ENCODE results near the gene CLMP. TPM values are rescaled to one million over a fixed set of nuclear protein-coding genes. Genes with fewer than 3 reads are reported as not detected.

CLMP gene
- total and polyA plus RNA-seq, 4 experiments from 2014 or later = 0.41 to 0.97 (median 0.53) TPM

- no peak for DNase-seq
- no peak overlapping the region for H3K27ac Mint-ChIP-seq
- no peaks in the 10 kb centered on the region for H3K36me3 Mint-ChIP-seq
- intact Hi-C loops (cut with micrococcal nuclease) = no loop called here
- Histone ChIP-seq H3K4me3 (ENCODE audit: low read length in 2 of 2) (no peak overlapping the region), H3K4me1 (ENCODE audit: insufficient read depth, low read length) (peaks cover 7% of the 10 kb centered on the region), H3K36me3 (ENCODE audit: insufficient read depth, low read length) (no peaks in the 10 kb centered on the region), H3K9me3 (ENCODE audit: control insufficient read depth in 1 of 2, low read length in 2 of 2) (no peaks in the 10 kb centered on the region), H3K27ac (ENCODE audit: low read depth, low read length) (no peak overlapping the region), H3K27me3 (ENCODE audit: insufficient read depth, low read length) (no peaks in the 10 kb centered on the region)
- H3K4me1 Mint-ChIP-seq = peaks cover 9 to 11% (median 10%) of the 10 kb centered on the region in 4 donors
- POLR2A ChIA-PET (ENCODE audit: partially characterized antibody) = no interaction called here
- CTCF ChIA-PET (ENCODE audit: partially characterized antibody) = no interaction called here
- H3K27me3 Mint-ChIP-seq = peaks cover 45 to 51% of the 10 kb centered on the region in 2 donors
- no peak overlapping the region for H3K4me3 Mint-ChIP-seq
- no peaks in the 10 kb centered on the region for H3K9me3 Mint-ChIP-seq
Measured at GRCh38 chr11:123187665-123188507, 7.2 kb downstream of the CLMP start.

- no peaks in the 10 kb centered on the region for H3K9me3 ChIP-seq (ENCODE audit: control insufficient read depth in 1 of 2, low read length in 2 of 2)
- ChIA-PET POLR2A (ENCODE audit: partially characterized antibody) (no interaction called here), CTCF (ENCODE audit: partially characterized antibody) (no interaction called here)
- H3K27me3 ChIP-seq (ENCODE audit: insufficient read depth, low read length) = no peaks in the 10 kb centered on the region
- Mint-ChIP-seq H3K4me3 (no peak overlapping the region), H3K27ac (no peak overlapping the region), H3K4me1 (peaks cover 5 to 7% (median 6%) of the 10 kb centered on the region in 4 donors), H3K27me3 (peaks cover 45 to 54% of the 10 kb centered on the region in 2 donors), H3K36me3 (no peaks in the 10 kb centered on the region), H3K9me3 (no peaks in the 10 kb centered on the region)
- peaks cover 6% of the 10 kb centered on the region for H3K4me1 ChIP-seq (ENCODE audit: insufficient read depth, low read length)
- DNase-seq = no peak
- no peaks in the 10 kb centered on the region for H3K36me3 ChIP-seq (ENCODE audit: insufficient read depth, low read length)
- no peak overlapping the region for H3K4me3 ChIP-seq (ENCODE audit: low read length in 2 of 2)
- no peak overlapping the region for H3K27ac ChIP-seq (ENCODE audit: low read depth, low read length)
- intact Hi-C loops (cut with micrococcal nuclease) = no loop called here
Measured at GRCh38 chr11:123187248-123187647, 7.8 kb downstream of the CLMP start.

GRCh38 chr11:123186286-123186685, 8.8 kb downstream of the CLMP start:
- peaks cover 40 to 53% of the 10 kb centered on the region in 2 donors for H3K27me3 Mint-ChIP-seq
- H3K4me1 ChIP-seq (ENCODE audit: insufficient read depth, low read length) = no peaks in the 10 kb centered on the region
- CTCF ChIA-PET (ENCODE audit: partially characterized antibody) = no interaction called here

GRCh38 chr11:123185326-123185725, 9.7 kb downstream of the CLMP start:
- POLR2A ChIA-PET (ENCODE audit: partially characterized antibody) = no interaction called here
- Mint-ChIP-seq H3K4me3 (no peak overlapping the region), H3K9me3 (peaks cover 0 to 3% (median 0%) of the 10 kb centered on the region in 8 donors), H3K27ac (no peak overlapping the region), H3K4me1 (no peaks in the 10 kb centered on the region), H3K36me3 (no peaks in the 10 kb centered on the region), H3K27me3 (peaks cover 34 to 54% of the 10 kb centered on the region in 2 donors)
- Histone ChIP-seq H3K9me3 (ENCODE audit: control insufficient read depth in 1 of 2, low read length in 2 of 2) (no peaks in the 10 kb centered on the region), H3K36me3 (ENCODE audit: insufficient read depth, low read length) (no peaks in the 10 kb centered on the region), H3K4me1 (ENCODE audit: insufficient read depth, low read length) (no peaks in the 10 kb centered on the region), H3K4me3 (ENCODE audit: low read length in 2 of 2) (no peak overlapping the region), H3K27ac (ENCODE audit: low read depth, low read length) (no peak overlapping the region), H3K27me3 (ENCODE audit: insufficient read depth, low read length) (no peaks in the 10 kb centered on the region)
- intact Hi-C loops (cut with micrococcal nuclease) = no loop called here
- DNase-seq = no peak
- CTCF ChIA-PET (ENCODE audit: partially characterized antibody) = no interaction called here

More at GRCh38 chr11:123186286-123186685, 8.8 kb downstream of the CLMP start:
- no peaks in the 10 kb centered on the region for H3K4me1 Mint-ChIP-seq
- no peak for DNase-seq
- no peak overlapping the region for H3K4me3 Mint-ChIP-seq
- H3K27me3 ChIP-seq (ENCODE audit: insufficient read depth, low read length) = no peaks in the 10 kb centered on the region
- intact Hi-C loops (cut with micrococcal nuclease) = no loop called here
- POLR2A ChIA-PET (ENCODE audit: partially characterized antibody) = no interaction called here
- no peaks in the 10 kb centered on the region for H3K36me3 Mint-ChIP-seq
- no peak overlapping the region for H3K27ac Mint-ChIP-seq
- no peaks in the 10 kb centered on the region for H3K9me3 ChIP-seq (ENCODE audit: control insufficient read depth in 1 of 2, low read length in 2 of 2)
- no peak overlapping the region for H3K27ac ChIP-seq (ENCODE audit: low read depth, low read length)
- no peaks in the 10 kb centered on the region for H3K36me3 ChIP-seq (ENCODE audit: insufficient read depth, low read length)
- no peaks in the 10 kb centered on the region for H3K9me3 Mint-ChIP-seq
- no peak overlapping the region for H3K4me3 ChIP-seq (ENCODE audit: low read length in 2 of 2)

GRCh38 chr11:123184531-123184930, 10.5 kb downstream of the CLMP start:
- Mint-ChIP-seq H3K27ac (no peak overlapping the region), H3K9me3 (peaks cover 0 to 3% (median 0%) of the 10 kb centered on the region in 8 donors), H3K27me3 (peaks cover 34 to 51% of the 10 kb centered on the region in 2 donors), H3K4me3 (no peak overlapping the region), H3K4me1 (no peaks in the 10 kb centered on the region), H3K36me3 (no peaks in the 10 kb centered on the region)
- Histone ChIP-seq H3K4me3 (ENCODE audit: low read length in 2 of 2) (no peak overlapping the region), H3K27ac (ENCODE audit: low read depth, low read length) (no peak overlapping the region), H3K4me1 (ENCODE audit: insufficient read depth, low read length) (no peaks in the 10 kb centered on the region), H3K27me3 (ENCODE audit: insufficient read depth, low read length) (no peaks in the 10 kb centered on the region), H3K9me3 (ENCODE audit: control insufficient read depth in 1 of 2, low read length in 2 of 2) (no peaks in the 10 kb centered on the region), H3K36me3 (ENCODE audit: insufficient read depth, low read length) (no peaks in the 10 kb centered on the region)
- DNase-seq = no peak
- intact Hi-C loops (cut with micrococcal nuclease) = no loop called here
- POLR2A ChIA-PET (ENCODE audit: partially characterized antibody) = no interaction called here
- CTCF ChIA-PET (ENCODE audit: partially characterized antibody) = no interaction called here

- Mint-ChIP-seq H3K36me3 (no peaks in the 10 kb centered on the region), H3K4me3 (no peak overlapping the region), H3K27ac (no peak overlapping the region), H3K27me3 (peaks cover 33 to 50% of the 10 kb centered on the region in 2 donors), H3K9me3 (peaks cover 0 to 3% (median 0%) of the 10 kb centered on the region in 8 donors), H3K4me1 (no peaks in the 10 kb centered on the region)
- Histone ChIP-seq H3K27ac (ENCODE audit: low read depth, low read length) (no peak overlapping the region), H3K27me3 (ENCODE audit: insufficient read depth, low read length) (no peaks in the 10 kb centered on the region), H3K4me3 (ENCODE audit: low read length in 2 of 2) (no peak overlapping the region), H3K36me3 (ENCODE audit: insufficient read depth, low read length) (no peaks in the 10 kb centered on the region), H3K4me1 (ENCODE audit: insufficient read depth, low read length) (no peaks in the 10 kb centered on the region), H3K9me3 (ENCODE audit: control insufficient read depth in 1 of 2, low read length in 2 of 2) (no peaks in the 10 kb centered on the region)
- DNase-seq = no peak
- CTCF ChIA-PET (ENCODE audit: partially characterized antibody) = no interaction called here
- POLR2A ChIA-PET (ENCODE audit: partially characterized antibody) = no interaction called here
- intact Hi-C loops (cut with micrococcal nuclease) = no loop called here
Measured at GRCh38 chr11:123183391-123184099, 11.5 kb downstream of the CLMP start.

- Histone ChIP-seq H3K4me1 (ENCODE audit: insufficient read depth, low read length) (no peaks in the 10 kb centered on the region), H3K27me3 (ENCODE audit: insufficient read depth, low read length) (no peaks in the 10 kb centered on the region), H3K4me3 (ENCODE audit: low read length in 2 of 2) (no peak overlapping the region), H3K9me3 (ENCODE audit: control insufficient read depth in 1 of 2, low read length in 2 of 2) (no peaks in the 10 kb centered on the region), H3K36me3 (ENCODE audit: insufficient read depth, low read length) (no peaks in the 10 kb centered on the region), H3K27ac (ENCODE audit: low read depth, low read length) (no peak overlapping the region)
- peaks cover 0 to 3% (median 0%) of the 10 kb centered on the region in 8 donors for H3K9me3 Mint-ChIP-seq
- no peak overlapping the region for H3K27ac Mint-ChIP-seq
- CTCF ChIA-PET (ENCODE audit: partially characterized antibody) = interaction anchor here (0.7 to 1.0 kb wide), 2 partner anchors 9 to 65 kb away, joined by 3 read pairs; no protein-coding TSS in a partner anchor
- H3K4me3 Mint-ChIP-seq = no peak overlapping the region
- DNase-seq = no peak
- intact Hi-C loops (cut with micrococcal nuclease) = no loop called here
- no peaks in the 10 kb centered on the region for H3K4me1 Mint-ChIP-seq
- H3K36me3 Mint-ChIP-seq = no peaks in the 10 kb centered on the region
- peaks cover 26 to 39% of the 10 kb centered on the region in 2 donors for H3K27me3 Mint-ChIP-seq
- POLR2A ChIA-PET (ENCODE audit: partially characterized antibody) = no interaction called here
Measured at GRCh38 chr11:123181767-123182500, 13.1 kb downstream of the CLMP start.

All from CD4-positive, alpha-beta memory T cell (primary cell).